Transverse colon (tissue), 4 donors: ENCODE data around the gene AMMECR1.

ENCODE experiments used
- CTCF ChIP-seq, 5 experiments: fragments of 200-600 bp in 3 of 5; fragments of 450-650 bp in 2 of 5; sonication (generic) in 3 of 5; IDR thresholded peaks; 1 replicate in 2 of 5; 2 replicates in 3 of 5; pipeline ENCODE4 v1.5.1; 2016 to 2017; ENCODE audit warnings: antibody characterized with exemption in 5 of 5, inconsistent platforms in 3 of 5, mild to moderate bottlenecking in 2 of 5, moderate library complexity in 1 of 5
- EP300 ChIP-seq: sonication (generic); formaldehyde crosslinking; IDR thresholded peaks from one replicate; pipeline ENCODE4 v1.6.1; 2017; ENCODE audit warnings: antibody characterized with exemption, low read depth
- POLR2A ChIP-seq: fragments of 450-650 bp; IDR thresholded peaks from one replicate; pipeline ENCODE4 v1.6.1; 2016; ENCODE audit warnings: antibody characterized with exemption, mild to moderate bottlenecking, moderate library complexity
- POLR2AphosphoS5 ChIP-seq, 3 donors: sonication (generic); formaldehyde crosslinking; IDR thresholded peaks; one replicate each; pipeline ENCODE4 v1.6.1; 2016; ENCODE audit warnings: antibody characterized with exemption in 3 of 3

GRCh38 chrX:110281377-110281776, 36.5 kb downstream of the AMMECR1 start:
- no peak for TF ChIP-seq CTCF (IDR thresholded peaks at IDR 0.05)
- TF ChIP-seq POLR2AphosphoS5 (IDR thresholded peaks at IDR 0.05) = no peak
- no peak for TF ChIP-seq POLR2A
- no peak for TF ChIP-seq EP300
